Immature natural killer cell (primary cell): ENCODE data around the gene PITHD1. TPM values are rescaled to one million over a fixed set of nuclear protein-coding genes. Genes with fewer than 3 reads are reported as not detected.
"Not testable (repeated sequence)": the region's sequence is repeated elsewhere in the genome, so short reads cannot be mapped to it uniquely, and the experiment has no call there.

Experiments used
- DNase-seq, 3 donors: peaks; one replicate each; pipeline ENCODE4 v3.0.0; 2022; ENCODE audit warnings: mixed read lengths in 1 of 3
- H3K27ac Mint-ChIP-seq, 6 donors: one replicate each; pipeline ENCODE4 v1.8.0; 2020; ENCODE audit warnings: mixed read lengths in 6 of 6, mild to moderate bottlenecking in 5 of 6, inconsistent platforms in 4 of 6, moderate library complexity in 3 of 6
- H3K27me3 Mint-ChIP-seq, 3 donors: one replicate each; pipeline ENCODE4 v1.8.0; 2020 to 2021; ENCODE audit warnings: low read depth in 3 of 3, mild to moderate bottlenecking in 3 of 3, mixed read lengths in 3 of 3, moderate library complexity in 3 of 3, inconsistent platforms in 1 of 3
- H3K36me3 Mint-ChIP-seq, 3 donors: one replicate each; pipeline ENCODE4 v1.8.0; 2020; ENCODE audit warnings: mixed read lengths in 3 of 3, inconsistent platforms in 2 of 3, mild to moderate bottlenecking in 2 of 3
- H3K4me1 Mint-ChIP-seq, 2 donors: one replicate each; pipeline ENCODE4 v1.8.0; 2020; ENCODE audit warnings: inconsistent platforms in 2 of 2, mild to moderate bottlenecking in 2 of 2, mixed read lengths in 2 of 2, moderate library complexity in 1 of 2
- H3K4me3 Mint-ChIP-seq, 5 donors: one replicate each; pipeline ENCODE4 v1.8.0; 2020; ENCODE audit warnings: mild to moderate bottlenecking in 5 of 5, mixed read lengths in 5 of 5, inconsistent platforms in 3 of 5, moderate library complexity in 3 of 5
- H3K9me3 Mint-ChIP-seq, 6 donors: one replicate each; pipeline ENCODE4 v1.8.0; 2020; ENCODE audit warnings: mild to moderate bottlenecking in 6 of 6, mixed read lengths in 6 of 6, inconsistent platforms in 4 of 6, moderate library complexity in 3 of 6
- polyA plus RNA-seq, 3 donors: library from polyadenylated mRNA; unstranded; fragments of 300-500 nt; fragmentation: Illumina TruSeq; gene quantifications; one replicate each; pipeline ENCODE4 v1.2.3, GENCODE V29; 2021

PITHD1 gene
- polyA plus RNA-seq, 3 donors from 2014 or later = 62.5 to 89.2 (median 82.4) TPM

DNA sequence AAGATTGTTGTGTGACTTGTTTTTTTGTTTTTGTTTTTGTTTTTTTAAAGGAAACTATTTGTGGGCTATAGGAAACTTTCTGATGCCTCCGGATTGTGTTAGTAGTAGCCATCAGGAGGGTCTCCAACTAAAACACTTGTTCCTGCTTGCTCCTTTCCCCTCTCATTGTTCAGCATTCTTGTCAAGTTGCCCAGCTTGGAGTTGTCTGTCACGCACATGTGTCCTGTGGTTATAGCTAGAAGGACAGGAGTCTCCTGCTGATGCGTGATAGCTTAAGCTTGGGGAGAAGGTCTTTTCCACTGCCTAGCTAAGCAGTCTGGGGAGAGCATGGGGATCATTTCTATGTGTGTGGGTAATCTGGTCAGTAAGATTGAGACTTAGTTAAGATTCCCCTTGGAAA lies 9.5 kb downstream of the PITHD1 start:
- peak overlapping the region in 1 of 6 donors; percentile 26 for H3K27ac Mint-ChIP-seq
- H3K9me3 Mint-ChIP-seq = no peaks in the 10 kb centered on the region
- H3K36me3 Mint-ChIP-seq = peaks cover 12 to 24% (median 16%) of the 10 kb centered on the region in 3 donors
- H3K4me3 Mint-ChIP-seq = no peak overlapping the region
- DNase-seq = no peak
- H3K27me3 Mint-ChIP-seq = peaks cover 0 to 13% (median 3%) of the 10 kb centered on the region in 3 donors
- peaks cover 20 to 28% of the 10 kb centered on the region in 2 donors for H3K4me1 Mint-ChIP-seq

DNA sequence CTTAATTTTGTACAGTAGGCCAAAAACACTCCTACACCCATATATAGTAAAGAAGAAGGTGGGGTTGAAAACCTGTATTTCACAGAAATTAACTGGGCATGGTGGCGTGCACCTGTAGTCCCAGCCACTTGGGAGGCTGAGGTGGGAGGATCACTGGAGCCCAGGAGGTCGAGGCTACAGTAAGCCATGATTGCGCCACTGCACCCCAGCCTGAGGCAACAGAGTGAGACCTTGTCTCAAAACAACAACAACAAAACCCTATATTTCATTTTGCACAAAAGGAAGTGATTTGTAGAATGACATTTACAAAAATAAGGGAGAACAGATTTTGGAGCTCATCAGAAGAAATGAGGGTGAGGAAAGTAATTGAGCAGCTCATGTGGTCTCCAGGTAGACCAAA lies 10.5 kb downstream of the PITHD1 start:
- Mint-ChIP-seq H3K27me3 (peaks cover 0 to 15% (median 3%) of the 10 kb centered on the region in 3 donors), H3K36me3 (peaks cover 12 to 24% (median 16%) of the 10 kb centered on the region in 3 donors), H3K27ac (peak overlapping the region in 3 of 6 donors; percentile 35 to 58 (median 57)), H3K4me3 (peak overlapping the region in 4 of 5 donors; percentile 15 to 52 (median 28)), H3K9me3 (no peaks in the 10 kb centered on the region), H3K4me1 (peaks cover 20 to 28% of the 10 kb centered on the region in 2 donors)
- no peak for DNase-seq

DNA sequence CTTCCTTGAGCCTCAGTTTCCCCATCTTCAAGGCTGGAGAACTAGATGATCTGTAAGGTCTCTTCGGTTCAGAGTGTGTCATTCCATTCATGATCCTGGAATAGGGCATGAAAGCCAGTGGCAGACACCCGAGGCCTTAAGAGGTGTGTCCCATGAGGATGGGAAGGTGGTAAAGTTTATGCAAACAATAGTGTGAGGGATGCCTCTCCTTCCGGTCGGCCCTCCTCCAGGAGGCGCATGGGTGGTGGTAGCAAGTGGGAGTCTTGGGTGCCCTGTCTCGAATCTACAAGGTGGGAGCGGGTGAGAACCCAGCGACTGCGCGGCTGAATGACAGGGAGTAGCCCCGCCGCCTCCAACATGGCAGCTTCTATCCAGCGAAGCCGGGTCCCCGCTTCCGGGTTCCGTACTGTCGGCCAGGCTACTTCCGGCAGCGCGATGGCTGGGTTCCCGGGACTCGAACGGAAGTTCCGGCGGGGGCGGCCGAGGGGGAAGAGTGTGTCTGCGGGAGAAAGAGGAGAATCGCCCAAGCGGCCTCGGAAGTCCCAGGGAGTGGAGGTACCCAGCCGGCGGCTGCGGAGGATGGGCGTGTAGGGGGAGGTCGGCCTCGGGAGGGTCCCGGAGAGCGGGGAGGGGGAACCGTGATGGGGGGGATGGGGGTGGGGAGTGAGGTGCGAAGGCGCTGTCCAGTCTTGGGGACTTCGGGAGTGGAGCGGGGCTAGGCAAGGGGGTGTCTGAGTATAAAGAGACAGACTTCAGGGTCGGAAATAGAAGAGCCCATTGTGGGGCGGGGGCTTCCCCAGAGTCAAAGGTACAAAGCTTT lies 12.7 kb downstream of the PITHD1 start, which contains the start of gene LYPLA2:
Gene LYPLA2, plus strand, starts transcription at position 450 of the 820 bp plus-strand sequence. CDS start 1,538 bp downstream, outside the sequence.
- peak; percentile 83 to 85 (median 84) for DNase-seq
- peak within 1 kb of the TSS; percentile 86 to 97 (median 96) for H3K27ac Mint-ChIP-seq
- peaks cover 20 to 23% of the 10 kb centered on the region in 2 donors for H3K4me1 Mint-ChIP-seq
- H3K36me3 Mint-ChIP-seq = peaks cover 12 to 17% (median 14%) of the 10 kb centered on the region in 3 donors
- peaks cover 0 to 16% (median 3%) of the 10 kb centered on the region in 3 donors for H3K27me3 Mint-ChIP-seq
- H3K9me3 Mint-ChIP-seq = no peaks in the 10 kb centered on the region
- H3K4me3 Mint-ChIP-seq = peak within 1 kb of the TSS; percentile 93 to 97 (median 95)

DNA sequence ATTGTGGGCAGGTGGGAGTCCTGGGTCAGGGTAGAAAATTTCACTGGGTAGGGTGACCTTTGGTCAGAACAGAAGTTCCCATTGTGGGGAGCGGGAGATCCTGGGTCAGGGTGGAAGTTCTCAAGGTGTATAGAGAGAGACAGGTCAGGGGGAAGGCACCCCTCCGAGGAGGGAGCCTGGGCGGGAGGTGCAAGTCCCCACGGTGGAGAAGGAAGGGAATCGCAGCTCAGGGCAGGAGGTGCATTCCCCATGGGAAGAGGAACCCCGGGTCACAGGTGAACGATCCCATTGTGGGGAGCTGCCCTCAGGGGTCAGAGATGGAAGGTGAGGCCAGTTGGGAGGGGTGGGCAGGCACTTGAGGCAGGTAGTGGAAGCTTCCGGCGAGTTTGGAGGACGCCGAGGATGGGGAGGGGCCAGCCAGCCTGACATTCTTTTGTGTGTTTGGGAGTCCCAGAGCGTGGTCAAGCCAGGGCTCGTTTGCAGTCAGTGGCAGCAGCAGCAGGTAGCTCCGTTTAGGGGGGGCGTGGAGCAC lies 13.4 kb downstream of the PITHD1 start:
- Mint-ChIP-seq H3K4me3 (peak overlapping the region; percentile 93 to 97 (median 95)), H3K9me3 (no peaks in the 10 kb centered on the region), H3K27ac (peak overlapping the region; percentile 86 to 97 (median 96)), H3K4me1 (peaks cover 20 to 23% of the 10 kb centered on the region in 2 donors), H3K27me3 (peaks cover 0 to 16% (median 3%) of the 10 kb centered on the region in 3 donors), H3K36me3 (peaks cover 9 to 12% (median 11%) of the 10 kb centered on the region in 3 donors)
- no peak for DNase-seq

DNA sequence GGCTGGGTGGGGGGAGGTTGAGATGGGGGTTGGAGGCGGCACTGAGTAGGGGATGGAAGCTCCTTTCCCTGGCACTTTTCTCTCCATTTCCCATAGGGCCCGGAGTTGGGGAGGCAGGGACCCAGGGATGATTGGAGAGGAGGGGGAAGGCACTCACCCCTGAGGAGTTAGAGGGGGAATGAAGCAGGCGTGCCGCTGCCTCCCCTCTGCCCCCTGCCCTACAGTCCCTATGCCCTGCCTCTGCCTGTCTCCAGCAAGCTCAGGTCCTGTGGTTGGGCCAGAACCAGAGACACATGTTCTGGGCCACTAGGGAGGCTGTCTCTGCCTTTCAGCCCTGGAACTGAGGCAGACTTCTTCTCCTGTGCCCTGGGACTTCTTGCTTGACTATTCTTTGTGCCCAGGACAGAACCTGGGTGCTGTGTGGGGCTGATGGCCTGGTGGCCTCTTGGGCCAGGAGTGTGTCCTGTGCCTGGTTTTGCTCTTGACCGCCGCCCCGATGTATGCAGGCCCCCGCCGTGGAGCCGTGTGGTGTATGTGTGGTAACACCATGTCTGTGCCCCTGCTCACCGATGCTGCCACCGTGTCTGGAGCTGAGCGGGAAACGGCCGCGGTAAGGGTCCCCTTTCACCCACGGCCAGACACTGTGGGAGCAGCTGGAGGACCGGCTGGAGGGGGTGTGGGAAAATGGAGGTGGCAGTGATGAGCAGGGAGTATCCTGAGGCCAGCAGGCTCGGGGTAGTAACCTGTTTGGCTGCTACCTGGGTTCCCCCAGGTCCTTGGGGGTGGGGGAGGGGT lies 14.1 kb downstream of the PITHD1 start:
- Mint-ChIP-seq H3K36me3 (peaks cover 4 to 5% (median 4%) of the 10 kb centered on the region in 3 donors), H3K9me3 (no peaks in the 10 kb centered on the region), H3K4me1 (peaks cover 20 to 23% of the 10 kb centered on the region in 2 donors), H3K27me3 (peaks cover 0 to 16% (median 3%) of the 10 kb centered on the region in 3 donors), H3K4me3 (peak overlapping the region; percentile 93 to 97 (median 95)), H3K27ac (peak overlapping the region; percentile 86 to 97 (median 96))
- no peak for DNase-seq

DNA sequence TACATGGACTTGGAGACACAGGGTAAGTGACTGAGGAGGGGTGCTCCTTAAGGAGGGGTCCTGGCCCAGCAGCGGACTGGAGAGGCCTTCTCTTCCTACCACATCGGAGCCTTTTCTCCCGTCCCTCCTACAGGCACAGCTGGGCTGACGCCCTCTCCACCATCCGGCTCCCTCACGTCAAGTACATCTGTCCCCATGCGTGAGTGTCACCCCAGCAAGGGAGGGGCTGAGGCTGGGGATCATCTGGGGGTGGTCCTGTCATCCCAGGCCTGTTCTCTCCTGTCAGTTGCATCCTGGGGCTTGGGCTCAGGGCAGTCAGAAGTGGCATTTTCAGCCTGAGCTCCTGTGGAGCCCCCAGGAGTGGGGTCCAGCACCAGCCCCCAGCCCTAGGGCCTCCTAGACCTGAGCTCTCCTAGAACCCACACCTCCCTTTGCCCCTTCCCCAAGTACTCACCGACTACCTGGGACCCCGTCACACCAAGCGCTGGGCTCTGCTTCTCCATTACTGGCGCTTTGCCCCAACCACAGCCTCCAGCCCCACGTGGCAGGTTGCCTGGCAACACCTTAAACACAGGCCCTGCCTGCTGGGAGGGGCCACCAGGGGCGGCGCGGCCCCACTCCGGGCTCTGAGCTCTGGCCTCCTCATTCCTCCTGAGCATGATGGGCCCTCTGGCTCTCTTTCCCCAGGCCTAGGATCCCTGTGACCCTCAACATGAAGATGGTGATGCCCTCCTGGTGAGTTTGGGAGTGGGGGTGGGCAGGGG lies 15.0 kb downstream of the PITHD1 start:
- Mint-ChIP-seq H3K4me3 (peak overlapping the region in 2 of 5 donors; percentile 36 to 60), H3K9me3 (no peaks in the 10 kb centered on the region), H3K4me1 (peaks cover 20 to 23% of the 10 kb centered on the region in 2 donors), H3K27ac (peak overlapping the region in 5 of 6 donors; percentile 40 to 66 (median 57)), H3K27me3 (peaks cover 0 to 14% (median 3%) of the 10 kb centered on the region in 3 donors), H3K36me3 (no peaks in the 10 kb centered on the region)
- DNase-seq = peak in 1 of 3 donors; percentile 29

DNA sequence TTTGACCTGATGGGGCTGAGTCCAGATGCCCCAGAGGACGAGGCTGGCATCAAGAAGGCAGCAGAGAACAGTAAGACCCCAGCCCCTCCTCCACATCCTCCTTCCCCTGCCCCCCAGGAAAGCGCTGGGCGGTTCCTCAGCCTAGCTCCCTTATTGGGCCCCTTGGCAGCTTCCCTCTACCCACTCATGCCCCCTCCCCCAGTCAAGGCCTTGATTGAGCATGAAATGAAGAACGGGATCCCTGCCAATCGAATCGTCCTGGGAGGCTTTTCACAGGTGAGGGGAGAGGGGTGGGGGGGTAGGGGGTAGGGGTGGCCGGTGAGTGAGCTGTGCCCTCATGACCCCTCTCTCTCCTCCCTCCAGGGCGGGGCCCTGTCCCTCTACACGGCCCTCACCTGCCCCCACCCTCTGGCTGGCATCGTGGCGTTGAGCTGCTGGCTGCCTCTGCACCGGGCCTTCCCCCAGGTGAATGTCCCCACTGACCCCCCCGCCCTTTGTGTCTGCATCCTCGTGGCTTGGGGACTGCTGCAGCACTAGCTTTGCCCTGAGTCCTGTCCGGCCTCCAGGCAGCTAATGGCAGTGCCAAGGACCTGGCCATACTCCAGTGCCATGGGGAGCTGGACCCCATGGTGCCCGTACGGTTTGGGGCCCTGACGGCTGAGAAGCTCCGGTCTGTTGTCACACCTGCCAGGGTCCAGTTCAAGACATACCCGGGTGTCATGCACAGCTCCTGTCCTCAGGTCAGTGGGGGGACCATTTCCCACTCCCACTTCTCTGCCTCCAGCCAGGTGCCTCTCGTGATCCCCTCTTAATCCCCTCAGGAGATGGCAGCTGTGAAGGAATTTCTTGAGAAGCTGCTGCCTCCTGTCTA lies 15.9 kb downstream of the PITHD1 start:
- H3K9me3 Mint-ChIP-seq = no peaks in the 10 kb centered on the region
- DNase-seq = no peak
- H3K4me1 Mint-ChIP-seq = peaks cover 25 to 29% of the 10 kb centered on the region in 2 donors
- peaks cover 0 to 15% (median 3%) of the 10 kb centered on the region in 3 donors for H3K27me3 Mint-ChIP-seq
- no peak overlapping the region for H3K4me3 Mint-ChIP-seq
- H3K27ac Mint-ChIP-seq = peak overlapping the region in 2 of 6 donors; percentile 45 to 52
- no peaks in the 10 kb centered on the region for H3K36me3 Mint-ChIP-seq

DNA sequence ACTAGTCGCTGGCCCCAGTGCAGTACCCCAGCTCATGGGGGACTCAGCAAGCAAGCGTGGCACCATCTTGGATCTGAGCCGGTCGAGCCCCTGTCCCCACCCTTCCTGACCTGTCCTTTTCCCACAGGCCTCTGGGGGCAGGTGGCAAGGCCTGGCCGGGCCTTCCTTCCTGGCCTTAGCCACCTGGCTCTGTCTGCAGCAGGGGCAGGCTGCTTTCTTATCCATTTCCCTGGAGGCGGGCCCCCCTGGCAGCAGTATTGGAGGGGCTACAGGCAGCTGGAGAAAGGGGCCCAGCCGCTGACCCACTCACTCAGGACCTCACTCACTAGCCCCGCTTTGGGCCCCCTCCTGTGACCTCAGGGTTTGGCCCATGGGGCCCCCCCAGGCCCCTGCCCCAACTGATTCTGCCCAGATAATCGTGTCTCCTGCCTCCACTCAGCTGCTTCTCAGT lies 16.5 kb downstream of the PITHD1 start:
- H3K9me3 Mint-ChIP-seq, H3K36me3 Mint-ChIP-seq, DNase-seq, H3K4me3 Mint-ChIP-seq: not testable (repeated sequence)
- H3K27ac Mint-ChIP-seq = peak overlapping the region in 1 of 6 donors; percentile 58
- peaks cover 0 to 15% (median 2%) of the 10 kb centered on the region in 3 donors for H3K27me3 Mint-ChIP-seq
- peaks cover 31 to 36% of the 10 kb centered on the region in 2 donors for H3K4me1 Mint-ChIP-seq

DNA sequence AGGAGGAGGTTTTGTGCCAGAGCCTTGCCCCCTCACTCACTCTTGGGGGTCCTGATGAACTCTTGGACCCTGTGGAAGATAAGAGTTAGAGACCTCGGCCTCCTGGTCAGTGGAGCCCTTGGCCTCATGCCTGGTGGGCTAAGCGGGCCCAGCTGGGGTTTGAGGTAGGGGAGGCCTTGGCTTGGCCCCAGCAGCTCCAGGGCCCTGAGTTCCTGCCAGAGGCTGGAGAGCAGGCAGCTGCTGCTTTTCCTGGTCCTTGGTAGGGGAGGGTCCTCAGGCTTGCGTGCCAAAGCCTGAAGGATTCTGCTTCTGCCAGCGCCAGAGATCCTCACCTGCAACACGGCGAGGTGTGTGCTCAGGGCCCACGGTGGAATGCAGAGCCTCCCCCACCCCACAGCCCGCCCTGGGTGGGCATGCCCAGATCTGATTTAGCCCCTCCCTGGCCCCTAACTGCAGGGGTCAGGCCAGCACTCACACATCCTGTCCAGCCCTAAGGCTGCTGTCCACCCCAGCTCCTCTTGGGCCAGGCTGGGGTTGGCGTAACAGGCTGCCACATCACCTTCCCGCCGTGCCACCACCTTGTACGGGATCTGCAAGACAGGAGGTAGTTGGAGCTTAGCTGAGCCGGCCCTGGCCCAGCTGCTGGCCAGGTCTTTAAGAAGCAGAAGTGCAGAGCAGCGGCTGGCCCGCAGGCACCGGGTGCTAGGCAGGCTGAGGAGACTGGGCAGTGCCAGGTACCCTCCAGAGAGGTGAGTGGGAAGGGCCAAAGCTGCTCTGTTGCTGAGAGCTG lies 17.7 kb downstream of the PITHD1 start:
- no peak overlapping the region for H3K4me3 Mint-ChIP-seq
- no peak for DNase-seq
- no peaks in the 10 kb centered on the region for H3K9me3 Mint-ChIP-seq
- no peaks in the 10 kb centered on the region for H3K36me3 Mint-ChIP-seq
- H3K27me3 Mint-ChIP-seq = peaks cover 0 to 13% (median 7%) of the 10 kb centered on the region in 3 donors
- peaks cover 29 to 34% of the 10 kb centered on the region in 2 donors for H3K4me1 Mint-ChIP-seq
- no peak overlapping the region for H3K27ac Mint-ChIP-seq

DNA sequence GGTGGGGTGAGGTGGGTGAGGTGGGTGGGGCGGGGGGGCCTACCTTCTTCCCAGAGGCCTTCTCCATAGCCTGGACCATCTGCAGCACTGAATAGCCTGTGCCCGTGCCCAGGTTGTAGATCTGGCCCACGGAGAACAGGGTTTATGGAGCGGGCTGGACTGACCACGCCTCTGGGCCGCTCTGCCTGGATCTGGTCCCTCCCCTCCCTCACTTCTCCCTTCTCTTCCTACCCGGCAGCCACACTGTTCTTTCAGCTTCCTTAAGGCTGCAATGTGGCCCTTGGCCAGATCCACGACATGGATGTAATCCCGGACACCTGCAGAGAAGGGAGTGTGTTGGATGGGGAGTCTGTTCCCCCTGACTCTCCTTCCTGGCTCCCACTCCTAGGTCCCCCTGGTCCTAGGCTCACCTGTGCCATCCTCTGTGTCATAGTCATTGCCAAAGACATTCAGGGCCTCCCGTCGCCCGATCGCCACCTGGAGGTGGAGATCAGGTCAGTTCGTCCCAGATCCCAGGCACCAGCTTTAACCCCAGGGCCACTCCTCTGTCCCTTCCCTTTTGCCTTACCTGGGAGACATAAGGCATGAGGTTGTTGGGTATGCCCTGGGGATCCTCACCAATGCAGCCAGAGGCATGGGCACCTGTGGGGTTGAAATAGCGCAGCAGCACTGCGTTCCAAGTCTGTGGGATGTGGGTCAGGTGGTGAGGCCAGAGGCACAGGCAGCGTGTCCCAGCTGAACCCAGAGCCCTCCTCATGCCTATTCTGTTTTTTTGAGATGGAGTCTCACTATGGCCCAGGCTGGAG lies 18.5 kb downstream of the PITHD1 start:
- Mint-ChIP-seq H3K27ac (peak overlapping the region in 2 of 6 donors; percentile 16 to 39), H3K4me3 (no peak overlapping the region), H3K27me3 (peaks cover 0 to 10% (median 5%) of the 10 kb centered on the region in 3 donors), H3K4me1 (peaks cover 27 to 33% of the 10 kb centered on the region in 2 donors), H3K9me3 (no peaks in the 10 kb centered on the region), H3K36me3 (no peaks in the 10 kb centered on the region)
- DNase-seq = no peak
